ENCODE data around the gene TSPAN1.

Gene TSPAN1

GRCh38 chr1:46199233-46199749 is 24.4 kb downstream of the TSPAN1 start:
- H3K4me1 ChIP-seq (ENCODE audit: control insufficient read depth, insufficient read depth, low read length) = peaks cover 38% of the 10 kb centered on the region
- H3K9ac ChIP-seq (ENCODE audit: low read length in 2 of 2) = no peak overlapping the region
- H3K36me3 ChIP-seq (ENCODE audit: control insufficient read depth in 2 of 2, insufficient read depth in 2 of 2, low read length in 2 of 2) = peaks cover 15 to 20% of the 10 kb centered on the region in 2 donors
- peak overlapping the region; percentile 22 to 91 for H3K4me3 ChIP-seq (ENCODE audit: low read length in 2 of 2)
- H3K9me3 ChIP-seq (ENCODE audit: control insufficient read depth in 2 of 2, low read length in 2 of 2) = no peaks in the 10 kb centered on the region
- no peak overlapping the region for H3K27ac ChIP-seq (ENCODE audit: low read length)
- H3K27me3 ChIP-seq (ENCODE audit: control insufficient read depth in 1 of 2, insufficient read depth in 2 of 2, low read length in 2 of 2) = no peaks in the 10 kb centered on the region

GRCh38 chr1:46203738-46204405 is 29.0 kb downstream of the TSPAN1 start:
- Histone ChIP-seq H3K4me3 (ENCODE audit: low read length in 2 of 2) (peak overlapping the region; percentile 98), H3K36me3 (ENCODE audit: control insufficient read depth in 2 of 2, insufficient read depth in 2 of 2, low read length in 2 of 2) (no peaks in the 10 kb centered on the region), H3K27ac (ENCODE audit: low read length) (peak overlapping the region; percentile 78), H3K4me1 (ENCODE audit: control insufficient read depth, insufficient read depth, low read length) (peaks cover 33% of the 10 kb centered on the region), H3K9me3 (ENCODE audit: control insufficient read depth in 2 of 2, low read length in 2 of 2) (no peaks in the 10 kb centered on the region), H3K9ac (ENCODE audit: low read length in 2 of 2) (peak overlapping the region; percentile 87 to 89), H3K27me3 (ENCODE audit: control insufficient read depth in 1 of 2, insufficient read depth in 2 of 2, low read length in 2 of 2) (no peaks in the 10 kb centered on the region)

GRCh38 chr1:46204406-46204742 is 29.5 kb downstream of the TSPAN1 start:
- peak overlapping the region; percentile 78 for H3K27ac ChIP-seq (ENCODE audit: low read length)
- H3K4me3 ChIP-seq (ENCODE audit: low read length in 2 of 2) = peak overlapping the region; percentile 98
- peak overlapping the region; percentile 87 to 89 for H3K9ac ChIP-seq (ENCODE audit: low read length in 2 of 2)
- H3K27me3 ChIP-seq (ENCODE audit: control insufficient read depth in 1 of 2, insufficient read depth in 2 of 2, low read length in 2 of 2) = no peaks in the 10 kb centered on the region
- H3K36me3 ChIP-seq (ENCODE audit: control insufficient read depth in 2 of 2, insufficient read depth in 2 of 2, low read length in 2 of 2) = no peaks in the 10 kb centered on the region
- H3K9me3 ChIP-seq (ENCODE audit: control insufficient read depth in 2 of 2, low read length in 2 of 2) = no peaks in the 10 kb centered on the region
- H3K4me1 ChIP-seq (ENCODE audit: control insufficient read depth, insufficient read depth, low read length) = peaks cover 30% of the 10 kb centered on the region

GRCh38 chr1:46205141-46205540 is 30.3 kb downstream of the TSPAN1 start:
- H3K36me3 ChIP-seq (ENCODE audit: control insufficient read depth in 2 of 2, insufficient read depth in 2 of 2, low read length in 2 of 2) = no peaks in the 10 kb centered on the region
- peak overlapping the region; percentile 18 for H3K27ac ChIP-seq (ENCODE audit: low read length)
- H3K4me1 ChIP-seq (ENCODE audit: control insufficient read depth, insufficient read depth, low read length) = peaks cover 30% of the 10 kb centered on the region
- H3K27me3 ChIP-seq (ENCODE audit: control insufficient read depth in 1 of 2, insufficient read depth in 2 of 2, low read length in 2 of 2) = no peaks in the 10 kb centered on the region
- H3K9me3 ChIP-seq (ENCODE audit: control insufficient read depth in 2 of 2, low read length in 2 of 2) = no peaks in the 10 kb centered on the region
- no peak overlapping the region for H3K4me3 ChIP-seq (ENCODE audit: low read length in 2 of 2)
- peak overlapping the region in 1 of 2 donors; percentile 2 for H3K9ac ChIP-seq (ENCODE audit: low read length in 2 of 2)

- H3K9me3 ChIP-seq (ENCODE audit: control insufficient read depth in 2 of 2, low read length in 2 of 2) = no peaks in the 10 kb centered on the region
- no peaks in the 10 kb centered on the region for H3K27me3 ChIP-seq (ENCODE audit: control insufficient read depth in 1 of 2, insufficient read depth in 2 of 2, low read length in 2 of 2)
- no peak overlapping the region for H3K9ac ChIP-seq (ENCODE audit: low read length in 2 of 2)
- H3K36me3 ChIP-seq (ENCODE audit: control insufficient read depth in 2 of 2, insufficient read depth in 2 of 2, low read length in 2 of 2) = no peaks in the 10 kb centered on the region
- peak overlapping the region; percentile 18 for H3K27ac ChIP-seq (ENCODE audit: low read length)
- peak overlapping the region in 1 of 2 donors; percentile 22 for H3K4me3 ChIP-seq (ENCODE audit: low read length in 2 of 2)
- peaks cover 30% of the 10 kb centered on the region for H3K4me1 ChIP-seq (ENCODE audit: control insufficient read depth, insufficient read depth, low read length)
Observed at GRCh38 chr1:46205791-46206190, 30.9 kb downstream of the TSPAN1 start.

GRCh38 chr1:46206399-46206798 is 31.5 kb downstream of the TSPAN1 start:
- H3K27ac ChIP-seq (ENCODE audit: low read length) = no peak overlapping the region
- no peaks in the 10 kb centered on the region for H3K36me3 ChIP-seq (ENCODE audit: control insufficient read depth in 2 of 2, insufficient read depth in 2 of 2, low read length in 2 of 2)
- no peaks in the 10 kb centered on the region for H3K27me3 ChIP-seq (ENCODE audit: control insufficient read depth in 1 of 2, insufficient read depth in 2 of 2, low read length in 2 of 2)
- H3K9me3 ChIP-seq (ENCODE audit: control insufficient read depth in 2 of 2, low read length in 2 of 2) = no peaks in the 10 kb centered on the region
- no peak overlapping the region for H3K9ac ChIP-seq (ENCODE audit: low read length in 2 of 2)
- H3K4me3 ChIP-seq (ENCODE audit: low read length in 2 of 2) = no peak overlapping the region
- H3K4me1 ChIP-seq (ENCODE audit: control insufficient read depth, insufficient read depth, low read length) = peaks cover 30% of the 10 kb centered on the region

GRCh38 chr1:46210561-46210960 is 35.7 kb downstream of the TSPAN1 start:
- Histone ChIP-seq H3K9ac (ENCODE audit: low read length in 2 of 2) (no peak overlapping the region), H3K9me3 (ENCODE audit: control insufficient read depth in 2 of 2, low read length in 2 of 2) (no peaks in the 10 kb centered on the region), H3K4me3 (ENCODE audit: low read length in 2 of 2) (no peak overlapping the region), H3K27me3 (ENCODE audit: control insufficient read depth in 1 of 2, insufficient read depth in 2 of 2, low read length in 2 of 2) (no peaks in the 10 kb centered on the region), H3K36me3 (ENCODE audit: control insufficient read depth in 2 of 2, insufficient read depth in 2 of 2, low read length in 2 of 2) (no peaks in the 10 kb centered on the region), H3K4me1 (ENCODE audit: control insufficient read depth, insufficient read depth, low read length) (peaks cover 3% of the 10 kb centered on the region), H3K27ac (ENCODE audit: low read length) (no peak overlapping the region)

- H3K36me3 ChIP-seq (ENCODE audit: control insufficient read depth in 2 of 2, insufficient read depth in 2 of 2, low read length in 2 of 2) = no peaks in the 10 kb centered on the region
- H3K27me3 ChIP-seq (ENCODE audit: control insufficient read depth in 1 of 2, insufficient read depth in 2 of 2, low read length in 2 of 2) = no peaks in the 10 kb centered on the region
- no peak overlapping the region for H3K9ac ChIP-seq (ENCODE audit: low read length in 2 of 2)
- no peaks in the 10 kb centered on the region for H3K4me1 ChIP-seq (ENCODE audit: control insufficient read depth, insufficient read depth, low read length)
- no peak overlapping the region for H3K27ac ChIP-seq (ENCODE audit: low read length)
- H3K4me3 ChIP-seq (ENCODE audit: low read length in 2 of 2) = no peak overlapping the region
- H3K9me3 ChIP-seq (ENCODE audit: control insufficient read depth in 2 of 2, low read length in 2 of 2) = no peaks in the 10 kb centered on the region
Observed at GRCh38 chr1:46211051-46211450, 36.2 kb downstream of the TSPAN1 start.

GRCh38 chr1:46215504-46215903 is 40.6 kb downstream of the TSPAN1 start:
- no peaks in the 10 kb centered on the region for H3K4me1 ChIP-seq (ENCODE audit: control insufficient read depth, insufficient read depth, low read length)
- H3K4me3 ChIP-seq (ENCODE audit: low read length in 2 of 2) = no peak overlapping the region
- no peaks in the 10 kb centered on the region for H3K27me3 ChIP-seq (ENCODE audit: control insufficient read depth in 1 of 2, insufficient read depth in 2 of 2, low read length in 2 of 2)
- H3K36me3 ChIP-seq (ENCODE audit: control insufficient read depth in 2 of 2, insufficient read depth in 2 of 2, low read length in 2 of 2) = peaks cover 0 to 9% of the 10 kb centered on the region in 2 donors
- no peak overlapping the region for H3K9ac ChIP-seq (ENCODE audit: low read length in 2 of 2)
- H3K9me3 ChIP-seq (ENCODE audit: control insufficient read depth in 2 of 2, low read length in 2 of 2) = no peaks in the 10 kb centered on the region
- H3K27ac ChIP-seq (ENCODE audit: low read length) = no peak overlapping the region

- Histone ChIP-seq H3K9me3 (ENCODE audit: control insufficient read depth in 2 of 2, low read length in 2 of 2) (no peaks in the 10 kb centered on the region), H3K36me3 (ENCODE audit: control insufficient read depth in 2 of 2, insufficient read depth in 2 of 2, low read length in 2 of 2) (peaks cover 0 to 9% of the 10 kb centered on the region in 2 donors), H3K4me3 (ENCODE audit: low read length in 2 of 2) (no peak overlapping the region), H3K27ac (ENCODE audit: low read length) (no peak overlapping the region), H3K27me3 (ENCODE audit: control insufficient read depth in 1 of 2, insufficient read depth in 2 of 2, low read length in 2 of 2) (no peaks in the 10 kb centered on the region), H3K4me1 (ENCODE audit: control insufficient read depth, insufficient read depth, low read length) (no peaks in the 10 kb centered on the region), H3K9ac (ENCODE audit: low read length in 2 of 2) (no peak overlapping the region)
Observed at GRCh38 chr1:46218443-46218842, 43.6 kb downstream of the TSPAN1 start.

Measured in stomach smooth muscle (tissue), 2 donors.